Muscle of back (tissue), 11 donors: ENCODE measurements around the gene TM9SF4. TPM values are rescaled to one million over a fixed set of nuclear protein-coding genes. Genes with fewer than 3 reads are reported as not detected.
A peak's percentile ranks its signal among the peaks of the same experiment; 100 is the strongest.
"Not testable (repeated sequence)": the region's sequence is repeated elsewhere in the genome, so short reads cannot be mapped to it uniquely, and the experiment has no call there.

Experiments used
- DNase-seq, 3 donors: peaks; one replicate each; pipeline versions ENCODE4 v3.0.0 to v3.0.0-alpha.2; 2013
- polyA plus RNA-seq, 10 donors: library from polyadenylated mRNA; unstranded; fragments of 120-200 nt; gene quantifications; one replicate each; pipeline ENCODE4 v1.2.1, GENCODE V29; 2013; ENCODE audit not compliant: insufficient read length in 10 of 10

TM9SF4 gene
- polyA plus RNA-seq, 10 donors = 39.8 to 49.9 (median 42.5) TPM

DNA sequence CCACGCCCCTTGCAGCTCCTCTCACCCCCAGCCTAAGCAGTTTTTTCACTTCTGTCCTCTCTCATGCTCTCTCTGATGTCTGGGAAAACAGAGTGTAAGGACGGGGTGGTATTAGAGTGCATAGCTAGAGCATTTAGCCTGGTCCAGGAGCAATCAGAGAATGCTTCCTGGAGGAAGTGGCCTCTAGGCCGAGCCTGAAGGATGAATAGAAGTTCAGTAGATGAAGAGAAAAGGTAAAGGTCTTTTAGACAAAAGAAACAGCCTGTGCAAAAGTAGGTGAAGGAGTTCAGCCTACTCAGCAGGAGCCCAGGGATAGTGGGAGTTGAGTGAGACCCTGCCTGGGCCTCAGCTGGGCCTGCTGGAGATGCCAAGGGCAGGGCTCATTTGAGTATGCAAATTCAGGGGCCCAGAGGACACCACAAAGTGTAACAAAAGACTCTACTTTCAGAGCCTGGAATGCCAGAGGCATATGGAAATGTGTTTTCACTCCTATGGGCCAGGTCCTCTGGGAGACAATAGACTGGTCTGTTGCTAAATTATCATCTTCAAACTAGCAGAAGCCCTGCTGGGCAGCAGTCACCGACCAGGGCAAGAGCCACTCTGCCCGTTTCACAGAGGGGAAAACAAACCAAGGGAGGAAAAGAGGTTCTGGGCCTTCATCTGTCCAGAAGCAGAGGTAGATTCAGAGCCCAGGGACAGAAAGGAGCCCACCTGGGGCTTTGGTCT lies 19.7 kb upstream of the TM9SF4 start:
- no peak for DNase-seq

DNA sequence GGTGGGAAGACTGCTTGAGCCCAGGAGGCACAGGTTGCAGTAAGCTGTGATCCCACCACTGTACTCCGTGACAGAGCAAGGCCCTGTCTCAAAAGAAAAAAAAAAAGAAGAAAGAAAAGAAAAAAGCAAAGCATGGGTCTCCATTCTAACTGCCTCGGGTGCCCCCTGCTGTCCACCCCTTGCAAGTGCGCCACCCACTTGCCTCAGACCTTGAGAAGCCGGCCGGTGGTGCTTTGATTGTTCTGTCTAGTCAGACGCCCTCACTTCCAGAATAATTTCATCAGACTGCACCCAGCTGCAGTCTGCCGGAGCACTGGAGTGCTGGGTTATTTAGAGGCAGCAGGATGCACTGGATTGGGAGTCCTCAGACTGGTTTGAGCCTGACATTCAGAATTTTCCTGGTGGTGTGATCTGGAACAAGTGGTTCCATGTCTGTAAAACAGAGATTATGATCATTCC lies 17.6 kb upstream of the TM9SF4 start:
- DNase-seq = peak; percentile 36 to 73 (median 54)

DNA sequence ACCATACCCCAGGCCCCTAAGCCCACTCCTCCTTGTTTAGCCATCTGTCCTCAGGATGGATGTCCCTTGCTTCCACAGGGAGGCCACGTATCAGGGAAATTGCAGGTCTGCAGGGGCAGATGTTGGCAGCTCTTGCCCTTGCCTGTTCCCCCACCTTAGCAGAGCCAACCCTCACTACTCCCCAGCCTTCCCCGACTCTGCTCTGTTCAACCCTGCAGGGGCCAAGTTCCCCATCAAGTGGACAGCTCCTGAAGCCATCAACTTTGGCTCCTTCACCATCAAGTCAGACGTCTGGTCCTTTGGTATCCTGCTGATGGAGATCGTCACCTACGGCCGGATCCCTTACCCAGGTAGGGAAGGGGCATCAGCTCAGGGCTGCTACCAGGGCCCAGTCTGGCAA lies 10.7 kb upstream of the TM9SF4 start:
- no peak for DNase-seq

DNA sequence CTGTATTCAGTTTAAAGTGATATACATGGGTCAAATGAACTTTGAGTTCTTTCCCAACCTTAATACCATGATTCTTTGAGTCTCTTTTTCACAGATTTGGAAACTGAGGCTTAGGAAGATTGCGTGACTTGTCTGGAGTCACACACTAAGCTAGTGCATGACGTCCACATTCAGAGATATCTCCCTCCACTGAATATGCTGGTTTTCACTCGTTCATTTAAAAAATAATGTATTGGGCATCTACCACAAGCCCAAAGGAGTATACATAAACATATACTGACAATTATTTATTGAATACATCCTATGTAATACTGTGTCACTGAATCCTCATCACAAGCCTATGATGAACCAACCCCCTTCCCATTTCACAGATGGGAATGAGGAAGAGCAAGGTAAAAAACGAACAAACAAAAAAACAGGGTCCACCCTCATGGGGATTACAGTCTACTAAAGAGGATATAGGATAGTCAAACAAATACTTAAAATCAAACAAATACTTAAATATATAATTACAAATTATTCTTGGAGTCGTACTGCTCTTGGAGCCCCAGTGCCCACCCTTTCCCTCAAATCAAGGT lies 611 bp upstream of the TM9SF4 start:
- DNase-seq = no peak

DNA sequence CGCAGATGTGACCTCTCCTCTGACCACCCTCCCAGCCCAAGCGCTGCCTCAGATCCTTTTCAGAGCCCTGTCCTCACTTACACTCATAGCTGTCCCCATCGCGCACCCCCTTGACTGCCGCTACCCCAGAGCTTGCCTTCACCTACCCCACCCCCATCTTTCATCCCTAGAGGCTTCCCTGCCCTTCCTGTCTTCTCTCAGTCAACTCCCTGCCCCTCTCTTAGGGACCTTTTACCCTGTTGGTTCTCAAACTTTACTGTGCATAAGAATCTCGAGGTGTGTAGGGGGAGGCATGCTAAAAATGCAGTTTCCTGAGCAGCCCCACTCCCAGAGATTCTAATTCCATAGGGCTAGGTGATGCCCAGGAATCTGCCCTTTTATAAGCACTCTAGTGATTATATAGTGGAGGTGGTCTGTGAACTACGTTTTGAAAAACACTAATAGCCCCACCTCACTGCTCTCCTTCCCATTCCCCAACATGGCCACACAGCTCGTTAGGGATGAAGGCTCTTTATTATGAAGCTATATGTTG lies 725 bp downstream of the TM9SF4 start:
- DNase-seq = no peak

DNA sequence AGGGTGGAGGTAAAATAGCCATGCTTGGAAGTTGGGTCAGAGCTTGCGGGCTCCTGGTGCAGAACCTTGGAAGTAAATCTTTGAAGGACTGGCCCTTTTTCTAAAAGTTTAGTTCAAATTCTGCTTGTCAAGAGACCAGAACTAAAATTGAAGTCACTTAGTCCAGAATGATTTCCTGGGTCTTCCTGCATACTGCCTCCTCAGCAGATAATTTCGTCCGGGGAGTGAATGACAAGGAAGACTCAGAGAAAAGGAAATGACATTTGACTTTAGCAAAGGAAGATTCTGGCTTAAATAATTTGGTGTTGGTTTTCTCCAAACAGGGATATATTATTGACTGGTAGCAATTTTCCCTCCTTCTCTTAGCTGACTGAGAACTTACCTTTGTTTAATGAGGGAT lies 1.2 kb downstream of the TM9SF4 start:
- no peak for DNase-seq

DNA sequence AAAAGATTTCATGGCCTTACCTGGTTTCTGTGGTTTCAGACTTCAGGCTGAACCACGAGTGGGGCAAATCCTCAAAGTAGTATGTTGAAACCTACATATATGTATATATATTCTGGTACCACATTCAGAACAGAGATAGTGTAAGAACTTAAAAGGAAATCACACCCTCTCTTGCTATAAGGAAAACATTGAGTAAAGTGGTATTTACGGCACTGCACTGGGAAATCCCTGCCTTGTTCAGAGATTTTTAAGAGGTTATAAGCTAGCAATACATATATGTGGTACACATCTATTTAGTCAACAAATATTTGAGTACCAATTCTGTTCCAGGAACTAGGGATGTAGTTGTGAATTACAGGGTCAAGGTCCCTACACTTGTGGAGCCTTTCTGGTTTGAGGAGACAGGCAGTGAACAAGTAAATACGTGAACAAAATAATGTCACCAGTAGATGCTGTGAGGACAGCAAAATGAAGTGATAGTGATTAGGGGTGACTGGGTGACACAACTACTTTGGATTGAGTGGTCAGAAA lies 1.7 kb downstream of the TM9SF4 start:
- DNase-seq = no peak

DNA sequence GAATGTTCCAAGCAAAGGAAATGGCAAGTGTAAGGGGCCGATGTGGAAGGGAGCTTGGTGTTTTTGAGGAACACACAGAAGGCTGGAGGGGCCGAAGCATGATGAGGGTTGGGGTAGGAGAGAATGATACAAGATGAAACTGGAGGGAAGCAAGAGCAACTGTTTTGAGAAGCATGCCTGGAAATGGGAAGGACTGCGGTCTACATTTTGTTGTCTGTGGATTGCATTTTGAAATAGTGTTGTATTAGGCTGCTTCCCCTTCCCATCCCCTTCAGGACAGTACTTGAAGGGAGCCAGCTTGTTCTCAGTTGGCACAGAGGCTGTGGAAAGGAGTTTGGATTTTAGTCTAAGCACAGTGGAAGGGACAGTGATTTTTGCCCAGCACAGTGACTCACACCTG lies 2.2 kb downstream of the TM9SF4 start:
- peak in 1 of 3 donors; percentile 23 for DNase-seq

DNA sequence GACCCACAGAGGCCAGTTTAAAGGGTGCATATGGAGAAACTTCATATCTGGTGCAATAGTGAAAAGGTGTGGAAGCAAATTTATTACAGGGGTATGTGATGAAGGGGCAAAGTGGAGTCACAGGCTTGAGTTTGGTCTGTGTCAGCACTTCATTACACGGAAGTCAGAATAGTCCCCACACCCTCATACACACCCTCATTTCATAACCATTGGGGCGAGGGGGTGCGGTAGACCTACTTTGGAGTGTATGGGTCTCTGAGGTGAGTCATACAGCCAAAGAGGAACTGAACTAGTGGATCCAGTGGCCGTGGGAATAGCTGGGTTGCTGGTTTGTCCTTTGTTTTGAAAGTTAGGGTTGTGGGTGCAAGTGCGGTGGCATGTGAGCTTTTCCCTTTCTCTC lies 3.3 kb downstream of the TM9SF4 start:
- DNase-seq = no peak

DNA sequence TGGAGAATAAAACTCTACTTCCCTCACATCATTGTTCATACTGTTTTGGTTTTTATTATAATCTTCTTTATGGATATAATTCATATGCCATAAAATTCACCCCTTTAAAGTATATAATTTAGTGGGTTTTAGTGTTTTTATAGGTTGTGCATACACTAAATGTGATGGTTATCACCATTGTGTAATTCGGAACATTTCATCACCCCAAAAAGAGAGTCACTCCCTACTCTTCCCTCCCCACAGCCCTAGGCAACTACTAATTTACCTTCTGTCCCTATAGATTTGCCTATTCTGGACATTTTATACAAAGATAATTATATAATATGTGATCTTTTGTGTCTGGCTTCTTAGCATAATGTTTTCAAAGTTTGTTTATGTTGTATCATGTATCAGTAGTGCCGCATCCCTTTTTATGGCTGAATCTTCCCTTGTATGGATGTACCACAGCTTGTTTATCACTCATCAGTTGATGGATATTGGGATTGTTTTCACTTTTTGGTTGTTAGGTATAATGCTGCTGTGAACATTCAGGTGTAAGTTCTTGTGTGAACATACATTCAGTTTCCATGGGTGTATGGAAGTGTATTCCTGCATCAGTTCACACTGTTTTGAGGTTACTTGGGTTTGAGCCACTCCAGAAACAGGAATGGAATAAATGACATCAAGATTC lies 4.2 kb downstream of the TM9SF4 start:
- DNase-seq = no peak

DNA sequence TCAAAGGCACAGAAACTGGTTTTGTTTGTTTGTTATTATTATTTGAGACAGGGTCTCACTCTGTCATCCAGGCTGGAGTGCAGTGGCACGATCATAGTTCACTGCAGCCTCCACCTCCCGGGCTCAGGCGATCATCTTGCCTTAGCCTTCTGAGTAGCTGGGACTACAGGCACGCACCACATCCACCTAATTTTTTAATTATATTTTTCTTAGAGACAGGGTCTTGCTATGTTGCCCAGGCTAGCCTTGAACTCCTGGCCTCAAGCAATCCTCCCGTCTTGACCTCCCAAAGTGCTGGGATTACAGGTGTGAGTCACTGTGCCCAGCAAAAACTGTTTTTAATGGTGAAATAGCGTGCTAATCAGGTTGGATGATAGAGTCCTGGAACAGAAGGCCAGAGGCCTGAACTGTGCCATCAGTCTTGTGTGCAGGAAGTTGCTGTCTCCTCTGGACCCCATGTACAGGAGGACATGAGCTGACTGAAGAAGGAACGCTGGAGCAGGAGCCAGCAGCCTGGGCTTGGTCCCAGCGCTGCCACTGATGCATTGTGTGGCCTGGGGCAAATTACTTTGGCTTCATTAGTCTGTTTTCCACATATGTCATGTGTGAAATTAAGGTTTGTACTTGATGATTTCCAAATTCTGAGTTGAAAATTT lies 4.9 kb downstream of the TM9SF4 start:
- DNase-seq = no peak

DNA sequence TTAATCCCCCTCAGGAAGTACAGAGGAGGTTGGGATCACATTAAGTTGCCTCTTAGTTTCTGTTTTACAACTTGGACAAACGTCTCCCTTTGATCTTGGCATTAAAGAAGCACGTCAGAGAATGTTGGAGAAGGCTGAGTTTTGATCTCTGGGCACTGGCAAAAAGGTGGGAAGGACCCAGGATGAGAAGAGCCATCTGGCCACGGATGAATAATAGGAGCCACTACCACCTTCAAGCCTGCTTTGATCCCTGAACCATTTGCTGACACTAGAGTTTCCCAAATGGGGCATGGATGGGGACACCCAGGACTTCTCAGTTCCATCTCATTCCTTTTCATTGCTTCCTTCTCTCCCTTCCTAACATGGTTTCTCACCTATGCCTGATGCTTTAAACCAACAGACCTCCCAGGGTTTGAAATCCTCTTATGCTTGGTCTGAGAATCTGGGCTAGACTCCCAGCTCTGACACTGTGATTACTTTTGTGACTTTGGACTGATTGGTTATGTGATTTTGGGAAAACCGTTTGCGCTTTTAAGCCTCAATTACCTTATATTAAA lies 5.8 kb downstream of the TM9SF4 start:
- no peak for DNase-seq

DNA sequence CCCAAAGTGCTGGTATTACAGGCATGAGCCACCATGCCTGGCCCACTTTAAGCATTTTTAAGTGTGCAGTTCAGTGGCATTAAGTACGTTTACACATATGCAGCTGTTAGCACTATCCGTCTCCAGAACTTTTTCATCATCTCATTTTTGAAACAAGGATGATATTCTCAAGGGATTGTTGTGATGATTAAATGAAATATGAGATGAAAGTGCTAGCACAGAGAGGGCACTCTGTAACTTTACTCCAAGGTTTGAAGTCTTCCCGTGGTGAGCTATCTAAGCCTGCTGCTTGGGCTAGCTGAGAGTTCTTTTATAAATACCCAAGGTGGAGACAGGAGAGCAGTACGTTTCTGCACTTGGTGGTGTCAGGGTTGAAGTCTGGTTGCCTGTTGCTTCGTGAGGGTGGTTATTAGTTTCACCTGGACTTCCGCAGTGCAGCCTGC lies 6.6 kb downstream of the TM9SF4 start:
- no peak for DNase-seq

DNA sequence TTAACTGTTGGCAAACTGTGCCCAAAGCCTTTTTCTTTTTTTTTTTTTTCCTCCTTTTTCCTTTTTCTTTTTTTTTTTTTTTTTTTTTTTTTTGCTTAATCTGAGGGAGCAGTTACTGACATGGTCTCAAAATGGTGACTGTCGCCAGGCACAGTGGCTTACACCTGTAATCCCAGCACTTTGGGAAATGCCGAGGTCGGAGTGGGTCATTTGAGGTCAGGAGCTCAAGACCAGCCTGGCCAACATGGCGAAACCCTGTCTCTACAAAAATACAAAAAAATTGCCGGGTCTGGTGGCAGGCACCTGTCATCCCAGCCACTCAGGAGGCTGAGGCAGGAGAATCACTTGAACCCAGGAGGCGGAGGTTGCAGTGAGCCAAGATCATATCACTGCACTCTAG lies 7.3 kb downstream of the TM9SF4 start:
- DNase-seq = not testable (repeated sequence)

DNA sequence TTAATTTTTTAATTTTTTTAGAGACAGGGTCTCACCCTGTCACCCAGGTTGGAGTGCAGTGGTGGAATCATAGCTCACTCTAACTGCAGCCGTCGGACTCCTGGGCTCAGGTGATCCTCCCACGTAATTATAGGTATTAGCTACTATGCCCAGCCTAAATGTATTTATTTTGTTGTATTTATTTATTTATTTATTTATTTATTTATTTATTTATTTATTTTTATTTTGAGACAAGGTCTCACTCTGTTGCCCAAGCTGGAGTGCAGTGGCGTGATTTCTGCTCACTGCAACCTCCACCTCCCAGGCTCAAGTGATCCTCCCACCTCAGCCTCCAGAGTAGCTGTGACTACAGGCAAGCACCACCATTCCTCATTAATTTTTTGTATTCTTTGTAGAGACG lies 8.9 kb downstream of the TM9SF4 start:
- DNase-seq = not testable (repeated sequence)

DNA sequence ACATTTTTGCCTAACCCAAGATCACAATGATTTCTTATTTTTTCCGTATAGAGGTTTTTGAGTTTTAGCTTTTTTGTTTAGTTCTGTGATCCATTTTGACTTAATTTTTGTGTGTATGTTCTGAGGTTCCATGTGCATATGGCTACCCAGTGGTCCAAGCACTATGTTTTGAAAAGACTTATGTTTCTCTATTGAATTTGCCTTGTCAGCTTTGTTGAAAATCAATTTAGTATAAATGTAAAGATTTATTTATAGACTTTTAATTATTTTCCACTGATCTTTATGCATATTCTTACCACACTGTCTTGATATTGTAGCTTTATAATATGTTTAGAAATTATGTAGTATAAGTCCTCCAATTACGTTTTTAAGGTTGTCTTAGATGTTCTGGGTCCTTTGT lies 10.2 kb downstream of the TM9SF4 start:
- no peak for DNase-seq

DNA sequence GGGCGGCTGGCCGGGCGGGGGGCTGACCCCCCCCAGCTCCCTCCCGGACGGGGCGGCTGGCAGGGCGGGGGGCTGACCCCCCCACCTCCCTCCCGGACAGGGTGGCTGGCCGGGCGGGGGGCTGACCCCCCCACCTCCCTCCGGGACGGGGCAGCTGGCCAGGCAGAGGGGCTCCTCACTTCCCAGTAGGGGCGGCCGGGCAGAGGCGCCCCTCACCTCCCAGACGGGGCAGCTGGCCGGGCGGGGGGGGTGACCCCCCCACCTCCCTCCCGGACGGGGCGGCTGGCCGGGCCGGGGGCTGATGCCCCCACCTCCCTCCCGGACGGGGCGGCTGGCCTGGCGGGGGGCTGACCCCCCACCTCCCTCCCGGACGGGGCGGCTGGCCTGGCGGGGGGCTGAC lies 12.4 kb downstream of the TM9SF4 start:
- not testable (repeated sequence) for DNase-seq

DNA sequence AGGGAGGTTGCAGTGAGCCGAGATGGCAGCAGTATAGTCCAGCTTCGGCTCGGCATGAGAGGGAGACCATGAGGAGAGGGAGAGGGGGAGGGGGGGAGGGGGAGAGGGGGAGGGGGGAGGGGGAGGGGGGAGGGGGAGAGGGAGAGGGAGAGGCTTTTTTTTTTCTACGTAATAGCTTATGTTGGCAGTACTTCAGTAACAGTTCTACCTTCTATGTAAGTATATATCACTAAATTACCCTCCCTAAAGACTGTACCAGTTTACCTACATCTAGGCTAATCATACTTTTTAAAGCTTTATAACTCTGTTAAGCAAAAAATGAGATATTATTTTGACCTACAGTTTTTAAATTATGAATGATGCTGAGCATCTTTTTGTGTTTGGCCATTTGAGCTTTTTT lies 13.6 kb downstream of the TM9SF4 start:
- no peak for DNase-seq

DNA sequence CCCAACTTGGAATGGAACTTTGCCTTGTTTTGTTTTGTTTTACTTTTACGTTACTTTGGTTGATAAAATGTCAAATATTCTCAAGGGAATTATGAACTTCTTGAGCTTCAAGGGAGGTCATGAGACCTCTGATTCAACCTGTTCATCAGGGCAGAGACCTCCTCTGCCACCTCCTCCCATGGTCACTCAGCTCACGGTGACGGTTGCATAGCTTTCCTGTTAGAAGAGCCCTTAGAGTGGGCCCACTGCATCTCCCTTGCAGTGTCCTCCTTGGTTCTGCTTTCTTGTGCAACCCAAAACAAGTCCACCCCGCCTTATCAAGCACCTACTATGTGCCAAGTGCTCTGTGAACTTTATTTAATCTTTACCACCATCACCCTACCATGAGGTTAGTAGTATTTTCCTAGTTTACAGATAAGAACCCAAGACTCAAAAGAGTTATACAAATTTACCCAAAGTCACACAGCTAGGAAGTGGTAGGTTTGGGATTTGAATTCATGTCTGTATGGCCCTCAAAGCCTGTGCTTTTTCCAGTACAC lies 15.5 kb downstream of the TM9SF4 start:
- DNase-seq = no peak

DNA sequence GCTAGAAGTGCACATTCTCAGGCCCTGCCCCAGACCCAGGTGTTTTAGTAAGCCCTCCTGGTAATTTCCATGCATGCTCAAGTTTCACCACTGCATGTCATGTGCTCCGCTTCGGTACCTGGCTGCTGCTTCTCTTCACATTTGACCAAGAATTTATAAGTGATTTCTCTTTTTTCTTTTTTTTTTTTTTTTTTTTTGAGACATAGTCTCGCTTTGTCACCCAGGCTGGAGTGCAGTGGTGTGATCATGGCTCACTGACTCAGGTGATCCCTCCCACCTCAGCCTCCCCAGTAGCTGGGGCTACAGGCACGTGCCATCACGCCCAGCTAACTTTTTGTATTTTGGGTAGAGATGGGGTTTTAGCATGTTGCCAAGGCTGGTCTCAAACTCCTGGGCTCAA lies 16.0 kb downstream of the TM9SF4 start:
- no peak for DNase-seq

DNA sequence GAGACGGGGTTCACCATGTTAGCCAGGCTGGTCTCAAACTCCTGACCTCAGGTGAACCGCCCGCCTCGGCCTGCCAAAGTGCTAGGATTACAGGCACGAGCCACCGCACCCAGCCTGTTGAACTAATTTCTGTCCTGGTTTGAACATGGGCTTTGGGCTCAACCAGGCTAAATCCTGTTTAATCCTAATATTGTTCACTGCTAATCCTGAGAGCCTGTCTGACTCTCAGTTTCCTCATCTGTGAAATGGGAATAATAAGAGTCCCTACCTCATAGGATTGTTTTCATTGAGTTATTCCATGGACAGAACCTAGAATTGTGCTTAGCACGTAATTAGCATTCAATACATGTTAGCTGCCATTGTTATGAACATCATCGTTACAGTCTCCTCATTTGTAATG lies 17.4 kb downstream of the TM9SF4 start:
- DNase-seq = no peak
